HFF-Myc (cell line): ENCODE data around the gene CACNA1I.

Experiments used
- DNase-seq: peaks from one replicate; pipeline ENCODE4 v3.0.0-alpha.2; 2011; ENCODE audit warnings: low read depth; ENCODE audit errors: extremely low read depth
- H3K4me3 ChIP-seq: replicated peaks from 2 replicates; pipeline ENCODE4 v1.5.1; 2011; ENCODE audit warnings: low read depth, mild to moderate bottlenecking, control low read depth, low read length
- TF ChIP-seq, protein P1 (sequence below): IDR thresholded peaks from 2 replicates; pipeline ENCODE4 v1.5.1; 2012; ENCODE audit warnings: mild to moderate bottlenecking, low read depth, low read length, control low read depth; ENCODE audit errors: missing control alignments

The CACNA1I gene

GRCh38 chr22:39569066-39569465, 1.5 kb upstream of the CACNA1I start:
- no peak for DNase-seq
- no peak overlapping the region for H3K4me3 ChIP-seq
- TF ChIP-seq, protein P1, sequence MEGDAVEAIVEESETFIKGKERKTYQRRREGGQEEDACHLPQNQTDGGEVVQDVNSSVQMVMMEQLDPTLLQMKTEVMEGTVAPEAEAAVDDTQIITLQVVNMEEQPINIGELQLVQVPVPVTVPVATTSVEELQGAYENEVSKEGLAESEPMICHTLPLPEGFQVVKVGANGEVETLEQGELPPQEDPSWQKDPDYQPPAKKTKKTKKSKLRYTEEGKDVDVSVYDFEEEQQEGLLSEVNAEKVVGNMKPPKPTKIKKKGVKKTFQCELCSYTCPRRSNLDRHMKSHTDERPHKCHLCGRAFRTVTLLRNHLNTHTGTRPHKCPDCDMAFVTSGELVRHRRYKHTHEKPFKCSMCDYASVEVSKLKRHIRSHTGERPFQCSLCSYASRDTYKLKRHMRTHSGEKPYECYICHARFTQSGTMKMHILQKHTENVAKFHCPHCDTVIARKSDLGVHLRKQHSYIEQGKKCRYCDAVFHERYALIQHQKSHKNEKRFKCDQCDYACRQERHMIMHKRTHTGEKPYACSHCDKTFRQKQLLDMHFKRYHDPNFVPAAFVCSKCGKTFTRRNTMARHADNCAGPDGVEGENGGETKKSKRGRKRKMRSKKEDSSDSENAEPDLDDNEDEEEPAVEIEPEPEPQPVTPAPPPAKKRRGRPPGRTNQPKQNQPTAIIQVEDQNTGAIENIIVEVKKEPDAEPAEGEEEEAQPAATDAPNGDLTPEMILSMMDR, result no peak

DNA sequence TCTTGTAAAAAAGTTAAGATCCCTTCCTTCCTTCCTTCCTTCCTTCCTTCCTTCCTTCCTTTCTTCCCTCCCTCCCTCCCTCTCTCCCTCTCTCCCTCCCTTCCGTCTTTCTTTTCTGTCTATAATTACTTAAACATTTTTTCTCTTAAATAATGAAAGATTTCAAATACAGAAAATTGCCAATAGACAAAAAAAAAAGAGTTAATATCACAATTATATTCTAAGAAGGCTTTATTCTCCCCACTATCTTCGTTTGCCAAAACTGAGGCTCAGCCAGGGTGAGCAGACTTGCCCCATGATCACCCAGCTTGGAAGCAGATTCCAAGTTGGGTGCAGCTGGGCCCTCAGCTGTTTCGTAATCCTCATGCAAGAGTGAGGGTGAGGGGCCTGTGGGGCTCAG, 327 bp upstream of the CACNA1I start:
- TF ChIP-seq, protein P1, result no peak
- no peak for DNase-seq
- H3K4me3 ChIP-seq, result no peak overlapping the region

- TF ChIP-seq, protein P1, result no peak
- no peak overlapping the region for H3K4me3 ChIP-seq
- DNase-seq, result no peak
Measured at GRCh38 chr22:39571538-39571937, 985 bp downstream of the CACNA1I start.

- H3K4me3 ChIP-seq, result no peak overlapping the region
- DNase-seq, result peak; percentile 69
- TF ChIP-seq, protein P1, result no peak
Measured at GRCh38 chr22:39574779-39575551, 4.4 kb downstream of the CACNA1I start.

DNA sequence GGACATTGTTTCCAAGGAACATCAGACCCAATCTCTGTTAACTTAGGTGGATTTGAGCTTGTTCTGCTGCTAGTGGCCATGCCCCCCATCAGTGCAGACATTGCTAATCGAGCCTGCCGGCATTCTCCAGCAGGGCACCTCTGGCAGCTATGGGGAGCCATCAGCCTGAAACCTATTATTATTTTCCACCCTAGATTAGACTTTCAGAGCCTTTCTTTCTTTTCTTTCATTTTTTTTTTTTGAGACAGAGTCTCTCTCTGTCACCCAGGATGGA, 4.9 kb downstream of the CACNA1I start:
- H3K4me3 ChIP-seq, result no peak overlapping the region
- no peak for DNase-seq
- TF ChIP-seq, protein P1, result no peak

GRCh38 chr22:39576027-39576426, 5.5 kb downstream of the CACNA1I start:
- TF ChIP-seq, protein P1, result no peak
- no peak overlapping the region for H3K4me3 ChIP-seq

DNA sequence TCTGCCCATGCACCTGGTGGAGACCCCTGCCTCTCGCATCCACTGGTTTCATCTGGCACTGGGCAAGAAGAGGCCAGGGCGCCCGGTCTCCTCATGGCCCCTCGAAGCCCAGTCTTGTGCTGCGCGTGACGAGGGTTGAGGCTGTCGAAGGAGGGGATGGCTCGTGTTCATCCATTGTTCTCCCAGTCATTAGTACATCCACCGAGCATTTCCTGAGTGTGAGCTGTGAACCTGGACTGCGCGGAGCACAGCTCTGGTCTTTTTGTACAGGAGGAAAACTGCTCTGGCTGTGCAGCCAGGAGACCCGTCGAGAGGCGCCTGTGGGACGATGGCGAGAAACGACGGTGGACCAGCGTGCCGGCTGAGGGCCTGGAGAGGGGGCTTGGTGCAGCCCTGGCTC, 6.8 kb downstream of the CACNA1I start:
- TF ChIP-seq, protein P1, result no peak
- no peak overlapping the region for H3K4me3 ChIP-seq
- no peak for DNase-seq

More at GRCh38 chr22:39576027-39576426, 5.5 kb downstream of the CACNA1I start:
- no peak for DNase-seq
